GM19351 (cell line): ENCODE measurements around the gene ZMYND19.
"Not testable (repeated sequence)": the region's sequence is repeated elsewhere in the genome, so short reads cannot be mapped to it uniquely, and the experiment has no call there.

Experiments used
- ATAC-seq: cut with Tn5 transposase; IDR thresholded peaks from one replicate; pipeline ENCODE4 v1.9.1; 2021; ENCODE audit warnings: mild to moderate bottlenecking, moderate library complexity; ENCODE audit not compliant: unreplicated experiment

Gene ZMYND19

GRCh38 chr9:137589441-137590122, 730 bp downstream of the ZMYND19 start:
- peak; percentile 16 for ATAC-seq

- no peak for ATAC-seq
Observed at GRCh38 chr9:137588891-137589290, 1.4 kb downstream of the ZMYND19 start.

- ATAC-seq, result no peak
Observed at GRCh38 chr9:137588311-137588710, 2.0 kb downstream of the ZMYND19 start.

GRCh38 chr9:137586854-137587253, 3.5 kb downstream of the ZMYND19 start:
- ATAC-seq, result no peak

- no peak for ATAC-seq
Observed at GRCh38 chr9:137583957-137584356, 6.4 kb downstream of the ZMYND19 start.

- ATAC-seq, result no peak
Observed at GRCh38 chr9:137583347-137583746, 7.0 kb downstream of the ZMYND19 start.

- ATAC-seq, result no peak
Observed at GRCh38 chr9:137582286-137582860, 7.9 kb downstream of the ZMYND19 start.

- no peak for ATAC-seq
Observed at GRCh38 chr9:137581361-137582285, 8.7 kb downstream of the ZMYND19 start.

- no peak for ATAC-seq
Observed at GRCh38 chr9:137580954-137581322, 9.4 kb downstream of the ZMYND19 start.

GRCh38 chr9:137580209-137580953, 9.9 kb downstream of the ZMYND19 start:
- ATAC-seq, result no peak

- no peak for ATAC-seq
Observed at GRCh38 chr9:137579259-137579604, 11.1 kb downstream of the ZMYND19 start.

GRCh38 chr9:137578518-137579258, 11.6 kb downstream of the ZMYND19 start, which contains the start of gene DPH7:
DPH7 (minus strand) TSS chr9:137578925; CDS start chr9:137578777, 148 bp downstream.
- peak; percentile 93 for ATAC-seq

GRCh38 chr9:137575716-137576411, 14.4 kb downstream of the ZMYND19 start:
- ATAC-seq, result no peak

GRCh38 chr9:137575364-137575715, 15.0 kb downstream of the ZMYND19 start:
- no peak for ATAC-seq

GRCh38 chr9:137574192-137574591, 16.1 kb downstream of the ZMYND19 start:
- no peak for ATAC-seq

- no peak for ATAC-seq
Observed at GRCh38 chr9:137570566-137570965, 19.7 kb downstream of the ZMYND19 start.

- ATAC-seq, result no peak
Observed at GRCh38 chr9:137569609-137570203, 20.6 kb downstream of the ZMYND19 start.

GRCh38 chr9:137568445-137568844, 21.9 kb downstream of the ZMYND19 start:
- ATAC-seq, result not testable (repeated sequence)

- ATAC-seq, result no peak
Observed at GRCh38 chr9:137564817-137565411, 25.4 kb downstream of the ZMYND19 start.
